ENCODE results near the gene TFB1M.
"Not testable (repeated sequence)": the region's sequence is repeated elsewhere in the genome, so short reads cannot be mapped to it uniquely, and the experiment has no call there.

The TFB1M gene

DNA sequence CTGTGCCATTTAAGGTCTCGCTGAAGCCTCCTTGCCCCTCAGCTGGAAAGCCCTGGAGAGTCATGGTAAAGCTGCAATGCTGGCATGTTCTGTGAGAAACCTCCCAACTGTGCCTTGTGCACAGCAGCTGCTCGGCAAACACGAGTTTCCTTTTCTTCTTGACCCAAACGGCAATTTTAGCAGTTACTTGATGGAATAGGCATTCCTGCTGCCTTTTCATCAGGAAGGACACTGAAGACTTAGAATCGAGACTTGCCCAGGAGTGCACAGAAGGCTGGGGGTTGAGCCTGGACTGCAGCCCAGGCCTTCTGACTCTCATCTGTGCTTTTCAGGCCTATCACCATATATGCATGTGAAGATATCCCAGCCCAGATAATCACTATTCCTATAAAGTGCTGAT, 79.2 kb downstream of the TFB1M start:
- no peak for DNase-seq (ENCODE audit: low read depth)

- DNase-seq (ENCODE audit: low read depth) = no peak
Observed at GRCh38 chr6:155234687-155235086, 79.6 kb downstream of the TFB1M start.

DNA sequence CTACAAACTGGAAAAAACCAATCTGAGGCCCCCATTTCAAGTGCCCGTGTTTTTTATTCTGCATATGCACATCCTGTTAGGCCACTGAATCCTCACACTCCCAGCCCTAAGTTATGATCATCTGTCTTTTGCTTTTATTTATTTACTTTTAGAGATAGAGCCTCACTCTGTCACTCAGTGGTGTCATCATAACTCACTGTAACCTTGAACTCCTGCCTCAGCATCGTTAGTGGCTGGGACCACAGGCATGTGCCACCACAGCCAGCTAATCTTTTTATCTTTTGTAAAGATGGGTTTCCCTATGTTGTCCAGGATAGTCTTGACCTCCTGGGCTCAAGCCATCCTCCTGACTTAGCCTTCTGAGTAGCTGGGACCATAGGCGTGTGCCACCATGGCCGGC, 80.1 kb downstream of the TFB1M start:
- no peak for DNase-seq (ENCODE audit: low read depth)

DNA sequence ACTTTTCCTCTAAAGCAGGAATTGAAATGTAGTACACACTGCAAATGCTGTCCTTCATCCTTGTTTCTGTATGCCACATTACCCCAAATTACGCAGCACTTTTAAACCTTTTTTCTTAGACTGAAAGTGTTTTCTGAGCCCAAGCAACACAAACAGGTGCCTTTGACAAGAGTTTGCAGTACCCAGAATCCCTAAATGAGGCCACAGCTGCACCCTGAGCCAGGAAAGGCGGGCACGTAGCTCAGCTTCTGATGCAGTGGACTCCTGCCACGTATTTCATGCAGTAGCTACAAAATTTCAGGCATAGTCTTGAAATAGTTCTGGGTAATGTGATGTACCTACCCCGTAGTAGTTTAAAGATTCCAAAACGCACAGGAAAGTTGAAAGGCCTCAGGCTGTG, 81.4 kb downstream of the TFB1M start:
- DNase-seq (ENCODE audit: low read depth) = no peak

DNA sequence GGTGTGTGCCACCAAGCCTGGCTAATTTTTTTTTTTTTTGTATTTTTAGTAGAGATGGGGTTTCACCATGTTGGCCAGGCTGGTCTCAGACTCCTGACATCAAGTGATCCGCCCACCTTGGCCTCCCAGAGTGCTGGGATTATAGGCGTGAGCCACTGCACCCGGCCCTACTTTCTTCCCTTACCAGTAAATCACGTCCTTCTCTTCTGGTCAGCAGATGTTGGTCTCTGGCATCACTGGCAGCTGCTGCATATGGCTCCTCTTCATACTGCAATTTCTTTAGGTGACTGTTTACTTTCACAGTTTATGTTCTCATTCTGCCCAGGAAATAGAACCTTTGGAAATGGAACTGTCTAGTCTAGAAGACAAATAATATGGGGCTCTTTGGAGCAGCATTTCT, 83.3 kb downstream of the TFB1M start:
- DNase-seq (ENCODE audit: low read depth) = not testable (repeated sequence)

DNA sequence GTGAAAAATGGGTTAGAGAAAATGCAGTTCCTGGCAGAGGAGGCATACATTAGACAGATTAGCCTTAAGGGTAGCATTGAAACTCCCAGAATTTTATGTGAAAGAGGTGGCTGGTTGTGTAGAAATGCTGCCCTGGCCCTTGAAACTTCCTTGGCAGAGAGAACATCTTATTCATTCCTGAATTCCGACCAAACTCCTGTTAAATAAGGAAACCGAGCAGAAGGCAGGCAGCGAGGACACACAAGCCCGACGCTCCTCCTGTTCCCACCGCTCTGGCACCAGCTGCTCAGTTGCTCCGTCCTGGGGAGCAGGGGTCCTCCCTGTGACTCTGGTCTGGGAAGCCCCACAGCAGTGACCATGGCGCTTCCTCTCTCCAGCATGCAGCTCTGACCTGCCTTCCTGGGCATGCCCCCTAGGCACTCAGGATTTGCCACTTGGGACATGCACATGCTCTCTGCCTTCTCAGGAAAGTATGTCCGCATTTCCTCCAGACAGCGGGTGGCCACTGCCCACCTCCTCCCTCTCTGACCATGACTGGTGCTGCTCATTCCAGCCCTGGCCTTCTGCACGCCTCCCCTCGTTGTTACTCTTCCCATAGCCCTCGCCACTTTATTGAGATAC, 85.6 kb downstream of the TFB1M start:
- no peak for DNase-seq (ENCODE audit: low read depth)

- DNase-seq (ENCODE audit: low read depth) = no peak
Observed at GRCh38 chr6:155227046-155227445, 87.2 kb downstream of the TFB1M start.

- DNase-seq (ENCODE audit: low read depth) = no peak
Observed at GRCh38 chr6:155224618-155225017, 89.7 kb downstream of the TFB1M start.

DNA sequence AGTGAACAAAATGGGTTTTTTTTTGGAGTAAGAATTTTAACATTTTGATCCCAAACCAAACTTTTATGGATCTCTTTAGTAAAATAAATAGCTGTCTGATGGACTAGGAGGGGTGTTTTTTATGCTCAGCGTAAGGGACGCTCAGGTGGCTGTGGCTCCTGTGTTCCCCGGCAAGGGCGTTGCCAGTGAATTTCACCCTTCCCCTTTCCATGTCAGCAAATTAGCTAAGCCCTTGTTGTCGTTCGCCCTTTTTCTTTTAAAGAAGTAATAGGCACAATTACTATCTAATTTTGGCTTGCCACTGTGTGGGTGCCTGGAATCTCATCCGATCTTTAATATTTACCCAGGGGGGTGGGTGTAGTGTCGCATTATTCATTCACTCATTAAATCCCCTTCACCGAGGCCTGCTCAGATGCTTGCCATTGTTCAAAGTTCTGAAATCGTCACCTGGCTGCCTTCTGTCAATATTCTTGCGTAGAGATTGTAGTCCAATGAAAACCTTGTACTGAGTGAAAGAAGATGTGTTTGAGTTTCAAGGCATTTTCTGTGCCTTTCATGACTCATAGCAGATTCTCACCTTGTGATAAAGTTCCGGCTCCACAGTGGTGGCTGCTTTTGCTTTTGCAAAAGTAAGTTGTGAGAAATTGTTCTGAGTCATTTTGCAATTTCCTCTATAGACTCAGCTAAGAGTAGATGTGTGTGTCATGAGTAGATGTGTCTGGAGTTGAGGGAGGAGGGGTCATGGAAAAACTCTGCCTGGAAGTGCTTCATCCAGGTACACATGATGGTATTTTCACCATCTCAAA, 90.4 kb downstream of the TFB1M start:
- DNase-seq (ENCODE audit: low read depth) = no peak

DNA sequence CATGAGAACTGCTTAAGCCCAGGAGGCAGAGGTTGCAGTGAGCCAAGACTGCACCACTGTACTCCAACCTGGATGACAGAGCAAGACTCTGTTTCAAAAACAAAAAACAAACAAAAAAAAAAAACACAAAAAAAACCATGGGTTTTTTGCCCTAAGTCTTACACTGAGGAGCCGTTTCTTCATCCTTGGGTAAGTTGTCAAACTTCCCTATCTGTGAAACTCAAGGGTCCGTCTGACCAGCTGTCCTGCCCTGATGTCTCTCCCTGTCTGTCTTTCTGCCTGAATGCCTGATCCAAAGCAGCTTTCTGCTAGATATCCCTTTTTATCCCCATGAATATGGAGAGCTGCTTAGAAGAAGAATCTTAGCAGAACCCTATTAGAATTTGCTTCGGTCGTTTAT, 91.8 kb downstream of the TFB1M start:
- no peak for DNase-seq (ENCODE audit: low read depth)

GRCh38 chr6:155221086-155221485, 93.2 kb downstream of the TFB1M start:
- DNase-seq (ENCODE audit: low read depth) = no peak

GRCh38 chr6:155219858-155220301, 94.4 kb downstream of the TFB1M start:
- no peak for DNase-seq (ENCODE audit: low read depth)

DNA sequence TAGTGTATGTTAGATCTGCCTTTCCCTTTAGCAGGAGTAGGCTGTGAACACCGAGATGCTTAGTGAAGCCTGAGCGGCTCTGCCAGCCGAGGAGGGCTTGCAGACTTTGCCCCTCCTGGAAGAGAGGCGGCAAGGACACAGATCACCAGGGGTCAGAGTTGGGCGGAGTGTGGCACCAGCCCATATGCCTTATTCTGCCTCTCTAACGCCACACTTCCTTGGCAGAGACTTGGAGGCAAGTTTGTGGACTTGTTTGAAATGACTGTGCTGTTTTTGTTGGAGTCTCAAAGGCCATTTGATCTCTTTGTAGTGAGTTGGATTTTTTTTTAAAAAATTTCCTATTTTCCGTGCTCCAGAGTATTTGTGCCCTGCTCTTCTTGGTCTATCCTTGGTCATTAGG, 95.0 kb downstream of the TFB1M start:
- DNase-seq (ENCODE audit: low read depth) = no peak

GRCh38 chr6:155218711-155219110, 95.6 kb downstream of the TFB1M start:
- DNase-seq (ENCODE audit: low read depth) = not testable (repeated sequence)

DNA sequence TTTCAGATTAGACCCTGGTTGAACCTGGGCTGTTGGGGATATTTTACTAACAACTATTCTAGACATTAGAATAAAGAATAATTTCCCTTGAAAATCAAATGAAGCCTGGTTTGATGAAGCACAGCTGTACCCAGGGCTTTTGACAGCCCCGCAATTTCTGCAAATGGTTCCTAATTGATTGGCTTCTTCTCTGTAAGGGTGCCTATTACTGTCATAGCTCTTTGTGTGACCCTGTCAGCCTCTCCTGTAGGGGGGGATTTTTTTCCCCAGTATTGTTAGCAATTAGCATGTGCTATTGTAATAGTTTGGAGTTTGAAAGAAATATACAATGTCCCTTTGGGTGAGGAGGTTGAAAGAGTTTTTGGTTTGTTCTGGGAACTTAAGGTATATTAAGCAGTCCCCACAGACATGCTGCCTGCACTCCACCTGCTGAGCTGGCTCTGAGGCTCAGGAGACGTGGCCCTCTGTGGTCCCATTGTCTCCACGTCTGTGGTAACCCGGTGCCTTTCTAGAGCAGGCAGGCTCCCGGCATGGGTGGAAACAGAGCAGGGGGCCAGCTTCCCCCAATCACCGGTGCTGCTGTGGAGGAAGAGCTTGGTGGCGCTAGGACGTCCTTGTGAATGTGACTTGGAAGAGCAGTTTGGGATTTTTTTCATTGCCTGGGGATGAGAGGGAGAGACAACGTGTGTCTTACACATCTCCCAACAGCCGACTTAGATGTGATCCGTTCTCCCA, 97.8 kb downstream of the TFB1M start:
- DNase-seq (ENCODE audit: low read depth) = no peak

DNA sequence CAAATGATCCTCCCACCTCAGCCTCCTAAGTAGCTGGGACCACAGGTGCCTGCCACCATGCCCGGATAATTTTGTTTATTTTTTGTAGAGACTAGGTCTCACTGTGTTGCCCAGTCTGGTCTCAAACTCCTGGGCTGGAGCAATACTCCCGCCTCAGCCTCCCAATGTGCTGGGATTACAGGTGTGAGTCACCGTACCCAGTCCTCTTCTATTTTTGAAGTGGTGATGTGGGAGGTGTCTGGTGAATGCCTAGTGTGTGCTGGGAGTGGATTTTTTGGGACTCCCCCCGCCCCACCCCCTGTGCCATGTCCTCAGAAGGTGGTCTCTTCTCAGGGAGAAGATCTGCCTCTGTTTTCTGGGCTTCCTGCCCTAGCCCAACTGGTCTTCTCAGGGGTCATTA, 98.4 kb downstream of the TFB1M start:
- no peak for DNase-seq (ENCODE audit: low read depth)

DNA sequence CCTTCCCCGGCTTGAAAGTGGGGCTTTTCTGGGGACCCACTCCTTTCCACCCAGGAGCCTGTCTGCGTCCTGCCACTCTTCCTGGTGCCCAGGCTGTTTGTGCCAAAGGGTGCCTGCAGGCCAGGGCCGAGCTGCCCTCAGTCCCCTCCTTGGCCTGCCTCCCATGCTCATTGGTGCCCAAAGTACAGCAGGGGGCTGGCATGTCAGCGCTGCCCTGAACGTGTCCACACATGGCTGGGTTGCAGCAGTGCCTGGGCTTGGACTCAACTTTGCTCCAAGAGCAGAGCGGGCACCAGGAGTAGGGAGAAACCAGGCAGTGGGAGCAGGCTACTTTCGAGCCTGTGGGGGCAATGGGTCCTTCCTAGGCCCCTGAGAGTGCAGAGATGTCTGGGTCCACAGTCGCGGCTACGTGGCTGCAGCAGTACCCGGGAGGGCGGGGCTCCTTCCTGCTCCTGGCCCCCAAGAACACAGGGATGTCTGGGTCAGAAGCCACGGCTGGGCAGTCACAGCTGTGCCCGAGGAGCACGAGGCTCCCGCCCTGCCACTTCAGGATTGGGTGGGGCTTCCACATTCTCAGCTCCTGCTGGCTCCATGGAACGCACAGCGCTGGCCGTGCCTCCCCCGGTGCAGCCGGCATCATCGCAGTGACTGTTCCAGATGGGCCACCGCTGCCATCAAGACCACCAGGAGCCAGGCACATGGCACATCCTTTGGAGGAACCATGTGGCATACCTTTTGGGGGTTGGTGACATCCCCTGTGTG, 100.5 kb downstream of the TFB1M start:
- no peak for DNase-seq (ENCODE audit: low read depth)

DNA sequence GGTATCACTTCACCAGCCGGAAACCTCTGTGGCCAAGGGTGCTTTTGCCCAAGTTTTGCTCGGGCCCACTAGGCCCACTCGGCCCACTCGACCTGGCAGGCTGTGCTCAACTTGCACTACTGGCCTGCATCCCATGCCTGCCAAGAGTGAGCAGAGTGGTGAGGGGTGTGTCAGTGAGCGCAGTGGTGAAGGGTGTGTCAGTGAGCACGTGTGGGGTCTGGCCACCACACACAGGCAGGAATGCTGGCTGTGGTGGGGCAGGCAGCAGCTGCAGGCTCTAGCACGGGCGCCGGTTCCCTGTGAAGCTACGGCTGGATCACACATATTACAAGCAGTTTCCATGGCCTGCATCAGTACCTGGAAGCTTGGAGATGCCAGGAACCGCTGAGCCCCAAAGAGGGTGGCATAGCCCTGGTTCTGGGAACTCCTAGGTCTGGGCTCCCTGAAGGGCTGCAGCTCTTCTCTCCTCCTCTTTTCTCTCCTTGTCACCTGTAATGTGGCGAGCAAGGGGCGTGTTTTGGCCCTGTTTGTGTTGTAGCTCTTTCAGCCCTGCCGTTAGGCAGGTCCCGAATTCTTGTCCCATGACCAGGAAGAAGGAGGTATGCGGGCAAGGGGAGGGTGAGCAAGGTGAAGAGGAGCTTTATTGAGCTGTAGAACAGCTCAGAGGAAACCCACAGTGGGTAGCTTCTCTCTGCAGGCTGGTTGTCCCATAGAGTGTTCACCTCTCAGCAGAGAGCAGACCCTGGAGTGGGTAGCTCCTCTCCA, 101.5 kb downstream of the TFB1M start:
- DNase-seq (ENCODE audit: low read depth) = no peak

GRCh38 chr6:155212106-155212505, 102.2 kb downstream of the TFB1M start:
- DNase-seq (ENCODE audit: low read depth) = no peak

DNA sequence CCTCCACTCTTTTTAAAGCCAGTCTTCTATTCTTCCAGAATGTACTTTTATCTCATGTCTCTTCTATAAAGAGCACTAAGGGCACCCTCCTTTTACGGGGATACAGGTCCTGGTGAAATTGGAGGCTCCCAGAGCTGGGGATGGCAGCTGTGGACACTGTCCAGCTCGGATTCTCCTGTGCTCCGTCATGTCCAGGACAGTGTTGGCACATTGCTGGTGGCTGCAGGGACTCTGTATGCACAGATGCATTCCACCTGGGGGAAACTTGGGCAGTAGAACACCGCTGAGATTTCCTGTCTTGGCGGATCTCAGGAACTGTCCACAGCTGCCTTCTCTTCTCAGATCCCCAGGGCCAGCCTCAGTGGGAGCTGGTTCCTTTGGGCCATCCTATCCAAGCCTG, 107.1 kb downstream of the TFB1M start:
- no peak for DNase-seq (ENCODE audit: low read depth)

Data from fibroblast of the conjunctiva (primary cell).